ENCODE results near the gene ARFGEF3.

GRCh38 chr6:138372711-138373463, 211.1 kb downstream of the ARFGEF3 start:
- TF ChIP-seq CTCF (conservative IDR thresholded peaks at IDR 0.05): 0 out of 2 replicates have a peak, but pooled peaks have one; percentile 18
- no peak for TF ChIP-seq ZFX (IDR thresholded peaks at IDR 0.05)

All from C4-2B (cell line).